HTERT RPE-1 (cell line): ENCODE results near the gene ARHGDIA.

Source experiments
- in situ Hi-C: fragments of 300-500 bp; cut with MboI; formaldehyde crosslinking; loops from 4 replicates; pipeline ENCODE4 v1.14.3; 2020; ENCODE audit warnings: low sequenced_read_pairs

Gene ARHGDIA

GRCh38 chr17:81888988-81889595, 18.0 kb upstream of the ARHGDIA start:
- in situ Hi-C loops = no loop called here

GRCh38 chr17:81888105-81888987, 17.2 kb upstream of the ARHGDIA start:
- in situ Hi-C loops = no loop called here

DNA sequence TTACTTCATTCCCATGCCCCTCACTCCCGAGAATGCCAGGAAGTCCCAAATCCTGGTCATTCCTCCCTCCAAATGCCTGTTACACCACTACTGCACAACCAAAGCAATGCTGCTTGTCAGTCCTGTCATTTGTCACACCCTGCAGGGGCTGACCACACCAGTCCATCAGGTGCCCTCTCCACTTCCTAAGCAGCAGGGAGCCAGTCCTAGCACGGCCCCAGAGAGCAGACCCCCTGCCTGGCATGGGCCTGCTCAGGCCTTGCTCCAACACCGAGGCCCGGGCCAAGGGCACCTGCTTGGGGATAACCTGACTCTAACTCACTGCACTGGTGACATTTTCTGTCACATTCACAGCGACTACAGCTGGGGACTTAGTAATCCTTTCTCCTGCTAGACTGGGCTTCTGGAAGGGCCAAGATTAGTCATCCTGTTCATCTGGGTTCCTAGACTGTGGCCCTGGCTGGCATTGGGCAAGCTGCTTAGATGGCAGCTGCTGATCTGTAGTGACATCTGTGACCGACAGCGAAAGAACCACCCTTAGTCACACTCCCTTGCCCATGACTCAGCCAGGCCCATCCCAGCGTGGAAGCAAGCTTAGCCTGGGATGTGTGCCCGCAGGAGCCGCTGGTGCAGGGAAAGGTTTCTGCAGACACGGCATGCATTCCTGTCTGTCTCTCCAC, 14.9 kb upstream of the ARHGDIA start:
- in situ Hi-C loops = no loop called here

DNA sequence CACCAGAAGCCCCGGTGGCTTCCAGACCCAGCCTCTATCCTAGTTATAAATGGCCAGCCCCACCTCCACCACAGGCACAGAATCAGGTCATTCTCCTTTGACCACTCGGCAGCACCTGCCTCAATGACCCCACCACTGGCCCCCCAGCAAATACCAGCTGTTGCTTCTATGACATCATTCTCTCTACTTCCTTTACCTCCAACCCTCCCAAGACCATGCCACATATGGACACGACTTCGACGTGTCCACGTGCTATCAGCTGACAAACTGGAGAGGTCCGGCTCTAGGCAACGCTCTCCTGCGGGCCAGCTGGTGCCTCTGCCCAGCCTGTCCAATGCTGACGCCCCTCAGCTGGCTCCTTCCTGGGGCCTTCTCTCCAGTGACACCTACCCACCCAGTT, 14.3 kb upstream of the ARHGDIA start:
- in situ Hi-C loops = no loop called here

DNA sequence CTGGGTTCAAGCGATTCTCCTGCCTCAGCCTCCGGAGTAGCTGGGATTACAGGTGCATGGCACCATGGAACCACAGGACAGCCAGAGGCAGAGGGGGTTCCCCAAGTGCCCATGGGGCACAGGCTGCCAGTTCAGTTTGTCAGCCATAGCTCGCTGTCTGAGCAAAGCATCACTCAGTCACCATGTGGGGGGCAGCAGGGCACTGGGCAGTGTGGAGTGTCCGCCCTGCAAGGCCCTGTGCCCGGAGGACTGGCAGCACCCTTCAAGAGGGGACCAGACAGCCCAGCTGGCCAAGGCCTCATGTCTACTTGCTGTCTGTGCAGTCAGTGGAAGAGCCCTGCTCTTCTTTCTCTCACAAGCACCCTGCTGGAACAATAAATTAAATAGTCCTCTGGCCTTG, 13.8 kb upstream of the ARHGDIA start:
- in situ Hi-C loops = no loop called here

DNA sequence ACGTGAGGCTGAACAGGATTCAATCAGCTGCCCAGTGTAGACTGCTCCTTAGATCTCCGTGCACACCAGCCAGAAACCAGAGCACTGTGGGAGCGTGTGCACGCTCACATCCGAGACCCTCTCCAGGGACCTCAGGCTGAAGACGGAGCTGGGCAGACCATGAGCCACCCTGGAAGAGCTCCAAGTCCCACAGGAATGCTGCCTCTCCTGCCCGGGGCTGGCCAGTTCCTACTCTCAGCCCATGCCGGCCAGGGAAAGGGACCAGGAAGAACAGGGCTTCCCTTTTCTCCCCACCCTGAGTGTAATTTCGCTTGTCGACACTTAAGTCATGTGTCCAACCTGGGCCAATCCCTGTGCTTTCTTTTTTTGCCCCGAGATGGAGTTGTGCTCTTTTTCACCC, 13.4 kb upstream of the ARHGDIA start:
- in situ Hi-C loops = no loop called here

DNA sequence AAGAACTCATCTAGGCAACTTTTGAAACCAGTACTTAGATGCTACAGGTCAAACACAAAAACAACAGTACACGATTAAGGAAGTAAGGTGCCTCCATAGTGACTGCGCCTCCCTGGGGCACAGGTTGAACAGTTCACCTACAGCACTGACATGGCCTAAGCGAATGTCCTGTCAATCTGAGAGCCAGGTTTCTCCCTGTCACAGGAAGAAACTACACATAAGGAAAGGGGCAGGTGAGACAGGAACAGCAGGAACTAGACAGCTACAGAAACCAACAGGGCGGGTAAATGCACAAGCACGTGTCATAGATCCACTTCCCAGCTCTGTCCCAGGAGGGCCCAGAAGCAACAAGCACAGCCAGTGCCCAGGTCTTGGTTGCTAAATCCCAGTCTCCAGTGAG, 8.0 kb upstream of the ARHGDIA start:
- in situ Hi-C loops = no loop called here

DNA sequence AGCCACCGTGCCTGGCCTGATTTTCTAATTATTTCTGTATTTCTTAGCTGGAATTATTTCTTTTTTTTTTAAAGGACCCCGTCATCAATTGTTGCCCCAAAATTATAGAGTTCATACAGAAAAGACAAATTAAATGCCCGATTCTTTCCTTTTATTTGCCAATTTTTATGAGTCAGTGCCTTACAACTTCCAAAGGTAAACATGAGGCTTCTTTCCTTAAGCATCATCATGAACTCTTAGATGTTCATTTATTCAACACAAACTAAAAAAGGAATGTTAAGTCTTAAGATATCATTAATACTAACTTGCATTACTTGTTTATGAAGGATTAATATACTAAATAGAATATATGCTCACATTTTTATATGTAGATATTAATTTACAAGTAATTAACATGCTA, 7.2 kb upstream of the ARHGDIA start:
- in situ Hi-C loops = no loop called here

DNA sequence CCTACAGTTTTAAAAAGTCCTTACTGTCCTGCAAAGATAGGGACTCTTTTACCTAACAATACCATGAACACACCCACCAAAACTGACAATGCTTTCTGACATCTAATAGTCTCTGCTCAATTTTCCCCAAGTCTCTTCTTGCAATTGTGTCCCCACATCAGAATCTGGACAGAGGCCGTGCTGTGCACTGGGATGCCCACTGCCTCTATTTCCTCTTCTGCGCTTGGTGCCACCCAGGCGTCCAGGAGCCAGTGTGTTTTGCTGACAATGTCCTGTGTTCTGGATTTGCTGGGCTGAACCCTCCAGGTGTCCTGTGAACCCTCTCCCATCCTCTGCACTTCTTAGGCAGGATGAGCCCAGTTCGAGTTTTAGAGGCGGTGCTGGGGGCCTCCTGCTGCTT, 6.4 kb upstream of the ARHGDIA start:
- in situ Hi-C loops = no loop called here

DNA sequence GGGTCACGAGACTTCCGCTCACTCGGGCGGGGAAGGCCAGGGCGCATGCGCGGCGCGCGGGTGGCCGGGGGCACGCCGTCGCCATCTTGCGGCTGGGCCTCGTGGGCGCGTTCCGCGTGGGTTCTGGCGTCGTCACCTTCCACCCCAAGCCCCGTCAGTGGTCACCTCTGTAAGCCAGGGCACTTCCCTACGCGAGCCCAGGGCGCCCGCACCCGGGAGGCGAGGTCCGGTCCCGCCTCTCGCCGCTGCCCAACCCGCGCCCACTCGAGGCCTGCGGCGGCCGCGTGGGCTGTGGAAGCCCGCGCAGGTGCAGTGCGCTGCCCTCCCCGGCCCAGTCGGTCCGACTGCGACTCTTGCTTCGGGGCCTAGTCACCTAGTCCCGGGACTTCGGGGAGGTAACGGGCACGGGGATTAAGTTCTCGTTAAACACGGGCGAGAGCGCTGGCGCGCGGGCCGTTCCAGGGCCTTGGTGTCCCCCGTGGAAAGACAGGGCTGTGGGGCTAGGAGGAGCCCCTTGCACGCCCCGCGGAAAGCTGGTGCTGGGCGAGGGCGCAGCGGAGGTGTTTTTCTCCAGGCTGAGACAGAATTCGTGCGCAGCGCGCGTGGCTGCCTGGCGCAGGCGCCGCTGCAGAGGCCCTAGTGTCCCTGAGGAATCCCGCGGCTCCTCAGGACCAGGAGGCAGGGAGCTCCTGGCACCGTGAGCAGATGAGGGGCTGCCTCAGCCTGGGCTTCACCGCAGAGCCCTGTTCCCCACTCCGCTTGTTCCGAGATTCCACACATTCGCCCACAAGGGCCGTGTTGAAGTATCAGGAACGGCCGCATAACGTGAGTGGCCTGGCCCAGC, 472 bp upstream of the ARHGDIA start:
- in situ Hi-C loops = no loop called here

DNA sequence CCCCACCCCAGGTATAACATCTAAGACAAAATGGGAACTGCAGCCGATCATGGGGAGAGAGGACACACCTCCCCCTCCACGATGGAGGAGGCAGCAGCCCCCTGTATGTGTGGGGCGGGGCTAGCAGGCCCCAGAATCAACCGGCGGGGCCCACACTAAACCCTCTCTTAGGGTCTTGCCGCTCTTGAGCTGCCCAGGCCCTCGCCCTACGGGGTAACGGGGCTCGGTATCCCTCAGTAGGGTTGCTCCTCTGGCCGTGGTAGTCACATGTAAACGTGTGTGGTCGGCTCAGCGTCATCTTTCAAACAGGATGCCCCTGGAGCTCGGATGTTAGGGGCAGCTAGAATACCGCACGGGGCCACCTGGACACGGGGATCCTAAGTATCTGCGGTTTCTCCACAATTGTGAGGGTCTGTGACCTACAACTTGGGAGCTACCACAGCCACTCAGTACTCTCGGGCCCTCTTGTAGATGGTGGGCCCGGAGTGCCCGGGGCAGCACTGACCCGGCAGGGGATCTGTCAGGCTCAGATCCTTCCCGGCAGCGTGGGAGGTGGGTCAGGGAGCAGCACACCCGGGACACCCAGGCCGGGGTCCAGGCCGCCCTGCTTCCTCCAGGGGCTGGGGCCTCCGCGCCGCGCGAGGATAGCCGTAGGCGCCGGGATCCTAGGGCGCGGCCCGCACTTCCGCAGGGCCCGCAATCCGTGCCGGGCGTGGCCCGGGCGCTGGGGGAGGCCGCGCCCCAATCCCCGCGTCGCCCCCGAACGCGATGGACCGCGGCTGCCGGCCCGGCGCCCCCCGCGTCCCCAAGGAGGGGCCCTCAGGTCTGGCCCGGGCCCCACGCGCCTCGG, 781 bp downstream of the ARHGDIA start:
- in situ Hi-C loops = no loop called here

GRCh38 chr17:81869221-81870130, 1.7 kb downstream of the ARHGDIA start:
- in situ Hi-C loops = no loop called here

DNA sequence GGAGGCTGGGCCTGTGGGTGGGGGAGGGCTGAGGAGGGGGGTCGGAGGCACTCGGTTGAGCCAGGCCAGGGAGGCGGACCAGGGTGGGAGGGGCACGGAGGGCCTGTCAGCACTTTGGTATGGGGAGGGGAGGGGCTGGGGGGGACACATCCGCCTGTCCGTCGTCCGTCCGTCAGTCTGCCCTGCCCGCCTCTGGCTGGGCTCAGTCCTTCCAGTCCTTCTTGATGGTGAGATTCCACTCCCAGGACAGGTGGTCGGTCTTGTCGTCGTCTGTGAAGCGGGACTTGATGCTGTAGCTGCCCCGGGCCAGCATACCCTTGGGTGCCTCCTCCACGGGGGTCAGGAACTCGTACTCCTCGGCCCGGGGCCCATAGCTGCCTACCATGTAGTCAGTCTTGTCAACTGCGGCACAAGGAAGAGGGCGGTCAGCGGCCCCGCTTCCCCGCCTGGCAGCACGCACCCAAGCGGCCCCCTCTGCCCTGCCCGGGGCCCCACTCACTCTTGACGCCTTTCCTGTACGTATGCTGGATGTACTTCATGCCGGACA, 2.4 kb downstream of the ARHGDIA start:
- in situ Hi-C loops = no loop called here

- in situ Hi-C loops = no loop called here
Measured at GRCh38 chr17:81867991-81868673, 3.0 kb downstream of the ARHGDIA start.

GRCh38 chr17:81867170-81867990, 3.8 kb downstream of the ARHGDIA start:
- in situ Hi-C loops = no loop called here

DNA sequence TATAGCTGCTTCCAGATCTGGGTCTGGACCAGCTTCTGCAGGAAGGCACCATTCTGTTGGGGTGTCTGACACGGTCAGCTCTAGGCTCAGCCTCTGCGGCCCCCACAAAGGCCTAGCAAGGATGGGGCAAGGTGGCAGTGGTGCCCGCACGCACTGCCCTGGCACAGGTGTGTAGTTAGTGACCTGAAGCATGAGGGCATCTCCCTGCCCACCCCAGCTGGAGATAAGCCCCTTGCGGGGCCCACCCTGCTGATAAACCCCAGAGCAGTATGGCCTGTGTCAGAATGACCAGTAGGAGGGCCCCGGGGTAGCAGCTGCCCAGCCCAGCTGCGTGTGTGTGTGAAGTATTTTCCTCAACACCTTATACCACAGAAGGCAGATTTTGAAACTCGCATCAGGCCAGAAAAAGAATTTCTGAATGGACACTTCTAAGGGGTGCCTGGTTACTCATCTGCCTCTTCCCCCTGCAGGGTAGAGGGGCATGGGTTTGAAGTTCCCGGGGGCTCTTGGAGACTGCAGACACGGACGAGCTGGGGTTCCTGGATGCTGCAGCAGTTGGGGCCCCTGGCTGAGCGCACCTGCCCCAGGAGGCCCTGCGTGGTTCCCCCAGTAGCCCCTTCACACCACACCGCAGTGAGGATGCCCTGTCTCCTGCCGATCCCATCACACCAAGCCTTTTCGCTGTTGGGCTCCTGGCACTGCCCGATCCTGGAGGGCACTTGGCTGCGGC, 4.5 kb downstream of the ARHGDIA start:
- in situ Hi-C loops = no loop called here
